ENCODE results near the gene DSCAML1.

GRCh38 chr11:117738246-117738957, 58.6 kb downstream of the DSCAML1 start:
- TF ChIP-seq CTCF (conservative IDR thresholded peaks at IDR 0.05; ENCODE audit: low read length) (no peak), EZH2phosphoT487 (IDR thresholded peaks at IDR 0.05; ENCODE audit: borderline replicate concordance, low read depth, low read length) (no peak)

All from OCI-LY7 (cell line).